ENCODE measurements around the gene SLCO3A1. TPM values are rescaled to one million over a fixed set of nuclear protein-coding genes. Genes with fewer than 3 reads are reported as not detected.

The SLCO3A1 gene
- total and polyA plus RNA-seq, 12 donors = 33.9 to 57.2 (median 46.4) TPM

DNA sequence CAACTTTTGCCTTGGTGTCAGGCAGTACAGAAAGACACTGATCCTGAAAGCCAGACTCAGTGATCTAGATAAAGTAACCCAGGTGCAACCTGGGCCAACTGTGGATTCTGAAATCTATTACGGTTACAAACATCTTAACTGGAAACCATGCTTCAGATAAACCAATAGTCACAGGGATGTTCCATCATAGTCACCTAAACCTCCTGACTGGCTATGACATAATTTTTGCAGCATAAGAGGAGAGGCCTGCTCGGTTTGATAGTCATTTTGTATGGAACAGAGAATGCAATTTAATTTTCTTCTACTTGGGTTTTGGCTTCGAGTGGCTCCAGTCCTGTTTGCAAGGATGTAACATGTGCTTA lies 3.7 kb downstream of the SLCO3A1 start:
- intact Hi-C loops (cut with DNase I) = loop anchor here in 6 of 10 donors (2.0 to 10.0 kb wide), 8 partner anchors 78 to 552 kb away; no protein-coding TSS in a partner anchor
- DNase-seq = no peak
- H3K9me3 ChIP-seq = no peaks in the 10 kb centered on the region
- H3K36me3 ChIP-seq = peaks cover 0 to 15% (median 0%) of the 10 kb centered on the region in 9 donors
- ATAC-seq = no peak
- peak overlapping the region in 6 of 10 donors; percentile 4 to 99 (median 28) for H3K27ac ChIP-seq
- H3K4me1 ChIP-seq = peaks cover 3 to 83% (median 62%) of the 10 kb centered on the region in 9 donors
- 56 to 74% methylated on average over 3 of the region's 3 CpGs for WGBS, 2 donors
- no peak for TF ChIP-seq CTCF (IDR thresholded peaks at IDR 0.05)
- no peaks in the 10 kb centered on the region for H3K27me3 ChIP-seq
- H3K4me3 ChIP-seq = no peak overlapping the region

DNA sequence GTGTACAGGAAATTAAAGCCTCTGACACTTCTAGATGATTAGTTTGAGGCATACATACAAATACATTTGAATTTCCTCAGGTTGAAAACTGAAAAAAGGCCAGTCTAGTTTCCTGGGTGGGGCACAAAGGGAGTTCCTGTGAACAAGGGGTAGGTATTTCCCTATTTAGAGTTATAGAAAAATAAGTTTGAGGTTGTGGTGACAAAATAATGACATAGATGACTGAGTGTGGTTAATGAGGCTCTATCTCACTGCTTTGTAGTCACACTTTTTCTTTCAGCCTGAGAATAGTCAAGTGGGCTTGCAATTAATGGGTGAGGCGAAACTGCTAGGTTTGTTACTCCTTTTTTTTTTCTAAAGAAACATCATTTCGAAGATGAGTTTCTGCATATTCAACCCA lies 4.3 kb downstream of the SLCO3A1 start:
- WGBS, 2 donors = 87 to 90% methylated on average over 2 of the region's 2 CpGs
- peak overlapping the region in 5 of 10 donors; percentile 4 to 99 (median 17) for H3K27ac ChIP-seq
- intact Hi-C loops (cut with DNase I) = loop anchor here in 6 of 10 donors (2.0 to 10.0 kb wide), 8 partner anchors 77 to 553 kb away; no protein-coding TSS in a partner anchor
- no peak for DNase-seq
- no peak overlapping the region for H3K4me3 ChIP-seq
- no peaks in the 10 kb centered on the region for H3K27me3 ChIP-seq
- H3K4me1 ChIP-seq = peaks cover 3 to 84% (median 63%) of the 10 kb centered on the region in 9 donors
- no peak for TF ChIP-seq CTCF (IDR thresholded peaks at IDR 0.05)
- peaks cover 0 to 15% (median 0%) of the 10 kb centered on the region in 9 donors for H3K36me3 ChIP-seq
- H3K9me3 ChIP-seq = no peaks in the 10 kb centered on the region
- ATAC-seq = no peak

GRCh38 chr15:91860498-91860897 lies 7.0 kb downstream of the SLCO3A1 start:
- no peaks in the 10 kb centered on the region for H3K27me3 ChIP-seq
- H3K36me3 ChIP-seq = peaks cover 0 to 15% (median 0%) of the 10 kb centered on the region in 9 donors
- no peak for DNase-seq
- no peak for TF ChIP-seq CTCF (IDR thresholded peaks at IDR 0.05)
- WGBS, 2 donors = 81 to 87% methylated on average over 7 of the region's 7 CpGs
- H3K27ac ChIP-seq = no peak overlapping the region
- H3K4me3 ChIP-seq = no peak overlapping the region
- no peak for ATAC-seq
- intact Hi-C loops (cut with DNase I) = loop anchor here in 3 of 10 donors (5.0 to 10.0 kb wide), 3 partner anchors 74 to 212 kb away; no protein-coding TSS in a partner anchor
- H3K9me3 ChIP-seq = no peaks in the 10 kb centered on the region
- peaks cover 9 to 98% (median 89%) of the 10 kb centered on the region in 9 donors for H3K4me1 ChIP-seq

- no peaks in the 10 kb centered on the region for H3K27me3 ChIP-seq
- peaks cover 14 to 98% (median 89%) of the 10 kb centered on the region in 9 donors for H3K4me1 ChIP-seq
- DNase-seq (no peak), ATAC-seq (peak in 4 of 8 donors; percentile 17 to 46 (median 28))
- intact Hi-C loops (cut with DNase I) = loop anchor here in 3 of 10 donors (5.0 to 10.0 kb wide), 3 partner anchors 74 to 211 kb away; no protein-coding TSS in a partner anchor
- no peak overlapping the region for H3K4me3 ChIP-seq
- no peaks in the 10 kb centered on the region for H3K9me3 ChIP-seq
- WGBS, 2 donors = 77 to 84% methylated on average over 6 of the region's 6 CpGs
- TF ChIP-seq CTCF (IDR thresholded peaks at IDR 0.05) = no peak
- peak overlapping the region in 1 of 10 donors; percentile 51 for H3K27ac ChIP-seq
- peaks cover 0 to 15% (median 0%) of the 10 kb centered on the region in 9 donors for H3K36me3 ChIP-seq
These were observed 7.7 kb downstream of the SLCO3A1 start for GRCh38 chr15:91861223-91861622.

All from heart right ventricle (tissue), 16 donors.